Measurements from ENCODE around the gene SPRED2.

SPRED2 gene

GRCh38 chr2:65363879-65364666 lies 68.3 kb downstream of the SPRED2 start:
- DNase-seq = no peak

DNA sequence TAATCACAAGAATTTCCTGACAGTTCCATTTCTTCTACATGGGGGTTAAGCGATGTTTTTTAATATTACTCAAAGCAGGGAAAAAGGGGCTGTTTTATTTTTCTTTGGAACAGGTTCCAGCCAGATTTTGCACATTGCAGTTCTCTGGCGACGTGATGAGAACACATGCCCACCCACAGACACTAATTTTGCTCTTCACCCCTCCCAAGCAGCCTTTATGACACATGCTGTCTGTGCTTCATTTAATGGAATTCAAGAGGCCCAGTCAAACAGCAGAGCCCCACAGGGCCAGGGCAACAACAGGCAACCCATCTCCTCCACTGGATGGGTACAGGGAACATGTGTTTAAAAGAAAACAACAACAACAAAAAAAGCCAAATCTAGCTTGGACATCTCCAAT lies 70.8 kb downstream of the SPRED2 start:
- no peak for DNase-seq

DNA sequence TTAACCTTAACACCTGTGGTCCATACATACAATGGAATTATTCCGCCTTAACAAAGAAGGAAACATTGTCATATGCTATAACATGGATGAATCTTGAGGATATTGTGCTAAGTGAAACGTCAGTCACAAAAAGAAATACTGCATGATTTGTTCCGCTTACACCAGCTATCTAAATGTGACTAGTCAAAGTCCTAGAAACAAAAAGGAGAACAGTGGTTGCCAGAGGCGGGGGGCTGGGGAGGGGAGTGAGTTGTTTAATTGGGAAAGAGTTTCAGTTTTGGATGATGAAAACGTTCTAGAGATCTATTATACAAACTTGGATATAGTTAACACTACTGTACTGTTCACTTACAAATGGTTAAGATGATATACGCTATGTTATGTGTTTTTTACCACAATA lies 72.0 kb downstream of the SPRED2 start:
- no peak for DNase-seq

GRCh38 chr2:65358678-65359400 lies 73.6 kb downstream of the SPRED2 start:
- no peak for DNase-seq

GRCh38 chr2:65357959-65358294 lies 74.5 kb downstream of the SPRED2 start:
- DNase-seq = no peak

- no peak for DNase-seq
These were observed 75.1 kb downstream of the SPRED2 start for GRCh38 chr2:65357095-65357958.

DNA sequence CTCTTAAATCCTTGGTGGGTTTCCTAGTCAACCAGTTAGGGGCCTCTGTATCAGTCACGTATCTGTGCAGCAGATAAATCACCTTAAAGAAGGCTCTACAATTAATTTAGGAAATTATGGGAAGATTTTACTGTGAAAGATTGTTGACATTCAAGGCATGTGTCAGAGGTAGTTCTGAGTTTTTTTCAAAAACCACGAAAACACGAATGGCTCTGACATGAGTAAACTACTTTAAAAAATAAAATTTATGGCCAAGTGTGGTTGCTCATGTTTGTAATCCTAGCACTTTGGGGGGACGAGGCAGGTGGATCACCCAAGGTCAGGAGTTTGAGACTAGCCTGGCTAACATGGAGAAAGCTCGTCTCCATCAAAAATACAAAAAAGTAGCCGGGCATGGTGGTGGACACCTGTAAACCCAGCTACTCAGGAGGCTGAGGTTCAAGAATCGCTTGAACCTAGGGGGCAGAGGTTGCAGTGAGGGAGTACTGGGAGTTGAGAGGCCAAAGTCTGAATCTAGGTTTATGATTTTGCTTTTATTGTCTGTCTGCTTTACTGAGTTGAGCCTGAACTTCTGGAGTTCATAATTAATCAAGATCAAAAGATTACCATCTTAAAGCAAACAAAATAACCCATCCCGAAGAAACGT lies 77.1 kb downstream of the SPRED2 start:
- no peak for DNase-seq

DNA sequence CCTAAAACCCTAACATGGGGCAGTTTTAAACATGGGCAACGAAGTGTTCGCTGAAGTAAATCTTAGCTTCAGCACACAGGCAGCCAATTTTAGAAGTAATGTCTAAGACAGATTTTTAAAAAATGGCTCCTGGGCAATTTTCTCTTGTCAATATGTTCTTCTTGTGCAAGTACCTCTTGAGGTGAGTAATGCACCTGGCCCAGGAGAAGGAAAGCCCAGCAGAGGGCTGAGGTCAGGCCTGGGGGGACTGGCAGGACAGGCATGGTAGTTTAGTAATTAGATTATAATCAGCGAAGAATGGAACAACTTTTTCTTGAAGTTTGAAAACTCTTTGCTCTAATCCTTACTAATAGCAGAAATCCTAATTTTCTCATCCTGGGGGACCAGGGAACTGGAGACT lies 77.6 kb downstream of the SPRED2 start:
- no peak for DNase-seq

GRCh38 chr2:65353927-65354326 lies 78.5 kb downstream of the SPRED2 start:
- DNase-seq = no peak

DNA sequence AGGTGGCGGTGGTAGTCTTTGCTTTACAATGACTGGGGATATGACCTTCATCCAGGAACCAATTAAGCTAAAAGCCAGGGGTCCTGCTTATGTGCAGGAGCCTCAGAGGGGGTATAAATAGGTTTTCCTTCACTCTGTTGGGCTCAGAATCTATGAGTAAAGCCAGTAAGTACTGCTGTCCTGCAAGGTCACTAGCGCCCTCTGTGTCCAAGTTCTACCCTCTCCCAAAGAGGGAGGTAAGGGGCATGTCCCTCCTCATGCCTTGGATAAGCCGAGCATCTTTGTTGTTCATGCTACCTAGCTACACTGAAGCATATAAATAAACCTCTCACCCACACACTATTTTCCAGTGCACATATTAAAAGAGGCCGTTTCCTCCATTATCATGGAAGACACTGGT lies 79.4 kb downstream of the SPRED2 start:
- no peak for DNase-seq

DNA sequence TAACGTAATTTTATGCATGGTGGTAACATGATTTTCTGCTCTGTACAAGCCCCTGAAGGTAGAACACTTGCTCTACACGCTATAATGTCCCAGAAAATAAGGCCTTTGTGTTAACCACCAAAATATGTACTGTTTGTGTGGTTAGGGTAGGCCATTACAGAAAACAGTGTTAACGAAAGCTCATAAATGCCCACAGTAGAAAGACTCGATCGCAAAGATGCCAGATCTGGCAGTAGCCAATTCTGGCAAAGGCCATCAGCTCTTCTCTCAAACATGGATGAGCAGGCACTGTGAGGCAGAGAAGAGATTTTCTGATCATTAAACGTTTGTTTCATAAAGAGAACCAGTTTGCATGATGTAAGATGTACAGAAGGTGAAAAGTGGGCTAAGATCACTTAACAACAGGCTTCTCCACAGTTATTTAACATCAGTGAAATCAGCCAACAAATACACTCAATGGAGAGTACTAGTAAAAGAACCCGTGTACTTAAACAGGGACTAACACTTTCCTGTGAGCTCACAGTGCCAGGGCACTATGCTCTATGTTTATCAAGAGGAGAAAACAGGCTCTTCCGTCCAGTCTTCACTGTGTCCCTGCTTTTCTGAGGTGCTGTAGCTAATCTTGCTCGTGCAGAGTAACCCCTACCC lies 80.3 kb downstream of the SPRED2 start:
- no peak for DNase-seq

GRCh38 chr2:65351234-65351947 lies 81.0 kb downstream of the SPRED2 start:
- DNase-seq = no peak

DNA sequence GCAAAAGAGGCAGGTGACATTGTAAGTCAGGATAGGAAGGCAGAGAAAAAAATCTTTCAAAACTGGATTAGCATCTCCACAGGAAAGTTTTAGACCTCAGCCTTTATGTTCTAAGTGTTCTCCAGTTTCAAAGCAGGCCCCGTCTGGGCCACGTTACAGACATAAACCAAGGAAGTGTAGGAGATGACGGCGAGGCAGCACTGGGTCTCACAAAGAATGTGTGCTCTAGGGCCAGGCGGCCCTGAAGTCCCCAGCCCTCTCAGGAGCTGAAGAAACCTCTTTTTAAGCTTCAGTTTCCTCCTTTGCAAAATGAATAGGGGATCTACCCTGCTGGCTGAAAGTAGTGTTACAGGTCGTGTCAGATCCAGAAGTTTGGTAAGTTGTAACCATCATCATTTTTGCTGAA lies 81.7 kb downstream of the SPRED2 start:
- no peak for DNase-seq

GRCh38 chr2:65349863-65350262 lies 82.5 kb downstream of the SPRED2 start:
- no peak for DNase-seq

DNA sequence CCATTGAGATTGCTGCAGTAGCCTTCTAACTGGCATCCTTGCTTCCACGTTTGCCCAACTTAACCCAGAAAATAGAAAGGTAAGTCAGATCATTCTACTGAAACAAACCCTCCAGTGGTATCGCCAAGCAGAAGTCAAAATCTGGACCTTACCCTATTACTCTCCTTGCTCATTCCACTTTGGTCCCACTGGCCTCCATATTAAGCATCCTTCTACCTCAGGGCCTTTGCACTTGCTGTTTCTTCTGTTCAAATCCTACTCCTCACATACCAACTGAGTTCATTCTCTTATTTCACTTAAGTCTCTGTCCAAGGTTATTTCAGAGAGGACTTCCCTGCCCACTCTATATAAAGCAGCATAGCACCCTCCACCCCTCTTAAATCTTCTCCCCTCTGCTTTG lies 84.5 kb downstream of the SPRED2 start:
- no peak for DNase-seq

- no peak for DNase-seq
These were observed 86.8 kb downstream of the SPRED2 start for GRCh38 chr2:65345631-65346030.

GRCh38 chr2:65344689-65345088 lies 87.7 kb downstream of the SPRED2 start:
- no peak for DNase-seq

DNA sequence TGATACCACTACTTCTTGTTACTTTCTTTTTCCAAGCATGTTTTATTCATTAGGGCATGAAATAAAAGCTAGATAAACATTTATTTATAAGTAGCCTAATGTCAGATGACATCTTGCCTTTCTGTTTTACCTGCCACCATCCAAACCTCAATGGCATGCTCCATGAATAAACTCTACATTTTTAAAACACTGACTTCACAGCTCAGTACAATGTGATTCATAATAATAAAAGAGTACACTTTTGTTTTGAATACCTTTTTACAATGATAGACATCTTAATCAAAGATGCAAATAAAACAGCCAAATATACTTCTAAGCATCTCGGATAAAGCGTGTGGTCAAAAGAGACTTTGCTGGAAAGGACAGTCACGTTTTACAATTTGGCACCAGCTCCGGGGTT lies 88.2 kb downstream of the SPRED2 start:
- no peak for DNase-seq

GRCh38 chr2:65343386-65343785 lies 89.0 kb downstream of the SPRED2 start:
- no peak for DNase-seq

DNA sequence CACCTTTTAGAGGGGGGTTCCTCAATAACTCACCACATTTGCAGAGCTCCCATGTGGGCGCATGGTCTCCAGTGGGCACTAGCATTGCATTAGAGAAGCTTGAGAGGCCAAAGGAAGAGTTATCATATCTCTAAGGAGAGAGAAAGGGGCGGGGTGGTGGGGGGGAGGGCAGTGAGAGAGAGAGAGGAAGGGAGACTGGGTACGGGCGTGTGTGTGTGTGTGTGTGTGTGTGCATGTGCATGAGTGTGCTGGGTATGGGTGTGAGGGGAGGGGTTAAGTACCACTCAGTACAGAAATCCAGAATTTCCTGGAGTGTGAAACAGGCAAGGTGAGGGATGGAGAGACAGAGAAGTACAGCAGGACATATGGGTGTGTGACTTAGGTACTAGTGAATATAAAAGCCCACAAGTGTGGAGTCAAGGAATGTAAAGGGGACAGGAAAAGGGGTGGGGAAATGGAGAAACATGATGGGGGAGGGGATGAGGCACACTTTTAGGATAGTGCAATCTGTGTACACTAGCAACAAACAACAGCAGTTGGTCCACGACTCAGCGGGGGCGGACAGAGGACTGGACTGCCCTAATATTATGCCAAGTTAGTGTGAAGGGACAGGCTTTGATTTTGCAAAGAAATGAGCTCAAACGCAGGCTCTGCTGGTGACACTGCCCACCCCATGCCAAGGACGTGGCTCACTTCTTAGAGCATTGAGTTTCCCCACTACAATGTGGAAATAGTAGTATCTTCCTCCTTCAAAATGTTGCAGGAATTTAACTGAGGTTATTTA lies 91.3 kb downstream of the SPRED2 start:
- DNase-seq = no peak

DNA sequence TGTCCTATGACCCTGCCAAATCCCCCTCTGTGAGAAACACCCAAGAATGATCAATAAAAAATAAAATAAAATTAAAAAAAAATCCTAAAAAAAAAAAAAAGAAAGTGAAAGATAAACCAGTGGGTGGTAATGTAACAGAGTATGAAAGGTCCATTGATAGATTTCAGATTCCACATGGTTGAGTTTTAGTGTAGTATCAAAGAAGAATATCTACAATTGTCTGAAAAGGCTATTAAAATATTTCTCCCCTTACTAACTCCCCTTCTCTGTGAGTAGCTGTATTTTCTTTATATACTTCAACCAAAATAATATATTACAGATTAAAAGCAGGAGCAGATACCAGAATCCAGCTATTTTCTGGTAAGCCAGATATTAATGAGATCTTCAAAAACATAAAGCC lies 92.8 kb downstream of the SPRED2 start:
- no peak for DNase-seq

All from cerebellar nuclear complex (tissue), 1 donor.